HepG2 (cell line): ENCODE data around the gene DGKB. TPM values are rescaled to one million over a fixed set of nuclear protein-coding genes. Genes with fewer than 3 reads are reported as not detected.

Experiments used
- ATAC-seq: fragments of 200-7000 bp; cut with Tn5 transposase; 3 replicates; pipeline ENCODE4 v1.9.1; 2020; ENCODE audit warnings: mild to moderate bottlenecking, moderate library complexity
- BruUV-seq: library from RNA; stranded (reverse); fragments of 400-500 nt; replicated peaks from 2 replicates; lab custom pipeline; 2021; lab: Mats Ljungman, UMichigan
- CTCF ChIA-PET: fragments of 300-600 bp; formaldehyde crosslinking; extraction: SDS; loops from one replicate; lab custom pipeline; 2021; ENCODE audit warnings: low total read pairs, inconsistent platforms, low intra/inter-chr PET ratio; lab: Yijun Ruan, JAX
- POLR2A ChIA-PET: fragments of 350-600 bp; sonication (Branson Sonifier 250); formaldehyde crosslinking; loops from one replicate; lab custom pipeline; 2020; ENCODE audit warnings: antibody characterized with exemption, inconsistent platforms; lab: Yijun Ruan, JAX
- DNase-seq: peaks from one replicate; pipeline ENCODE4 v3.0.0-alpha.2; 2015; ENCODE audit warnings: low spot score
- FAIRE-seq: peaks from 3 replicates; lab custom pipeline; 2011; peaks lifted over from hg19 to GRCh38; lab: Jason Lieb, UNC
- H2AFZ ChIP-seq: one replicate; pipeline ENCODE4 v1.6.1; 2011; ENCODE audit warnings: low read length, inconsistent platforms
- H3K27ac ChIP-seq: fragments of 300-600 bp; 3 replicates; pipeline ENCODE4 v1.8.0; 2011; ENCODE audit warnings: mixed run types, mild to moderate bottlenecking, mixed read lengths, low read length, inconsistent platforms; ENCODE audit not compliant: insufficient read depth; ENCODE audit errors: extremely low read length
- H3K27me3 ChIP-seq, 2 experiments: fragments of 200-600 bp in 1 of 2; 2 replicates in 1 of 2; 3 replicates in 1 of 2; pipeline versions ENCODE4 v1.6.0 to v1.8.0; 2011; ENCODE audit warnings: low read length in 2 of 2, mild to moderate bottlenecking in 2 of 2, moderate library complexity in 2 of 2, inconsistent platforms in 1 of 2; ENCODE audit not compliant: insufficient read depth in 2 of 2, control insufficient read depth in 1 of 2
- H3K36me3 ChIP-seq, 2 experiments: fragments of 200-600 bp in 1 of 2; replicated peaks in 1 of 2; 2 replicates in 1 of 2; 3 replicates in 1 of 2; pipeline versions ENCODE4 v1.5.1 to v1.8.0; 2011; ENCODE audit warnings: low read length in 2 of 2, inconsistent platforms in 1 of 2; ENCODE audit not compliant: insufficient read depth in 2 of 2, control insufficient read depth in 1 of 2
- H3K4me1 ChIP-seq: 2 replicates; pipeline ENCODE4 v1.5.1; 2012; ENCODE audit warnings: low read length, inconsistent platforms; ENCODE audit not compliant: insufficient read depth
- H3K4me2 ChIP-seq: 2 replicates; pipeline ENCODE4 v1.6.0; 2011; ENCODE audit warnings: low read depth, low read length, inconsistent platforms
- H3K4me3 ChIP-seq, 3 experiments: fragments of 200-600 bp in 1 of 3; sonication (generic), shearing (Covaris generic) in 1 of 3; replicated peaks in 1 of 3; 2 replicates each; pipeline ENCODE4 v1.5.1; 2011 to 2016; ENCODE audit warnings: low read length in 3 of 3, inconsistent platforms in 2 of 3, low read depth in 2 of 3, mild to moderate bottlenecking in 2 of 3, control low read depth in 1 of 3, mixed read lengths in 1 of 3; ENCODE audit not compliant: insufficient read depth in 1 of 3
- H3K79me2 ChIP-seq: one replicate; pipeline ENCODE4 v1.6.1; 2011; ENCODE audit warnings: low read length, inconsistent platforms; ENCODE audit not compliant: insufficient read depth
- H3K9ac ChIP-seq: 2 replicates; pipeline ENCODE4 v1.6.0; 2011; ENCODE audit warnings: mild to moderate bottlenecking, low read depth, low read length, inconsistent platforms; ENCODE audit not compliant: insufficient read depth
- H3K9me3 ChIP-seq: 2 replicates; pipeline ENCODE4 v1.5.1; 2012; ENCODE audit warnings: mild to moderate bottlenecking, low read length
- H4K20me1 ChIP-seq: 2 replicates; pipeline ENCODE4 v1.6.0; 2011; ENCODE audit warnings: inconsistent platforms, mild to moderate bottlenecking, low read length, moderate library complexity; ENCODE audit not compliant: insufficient read depth
- ADNP ChIP-seq: sonication (generic); formaldehyde crosslinking; IDR thresholded peaks from 2 replicates; pipeline ENCODE4 v1.4.0; 2020; ENCODE audit warnings: missing genetic modification reagents
- IKZF5 ChIP-seq: IDR thresholded peaks from 2 replicates; pipeline ENCODE4 v1.6.1; 2018; ENCODE audit warnings: missing genetic modification reagents, mild to moderate bottlenecking, missing compliant biosample characterization
- MAFG ChIP-seq: sonication (generic); formaldehyde crosslinking; IDR thresholded peaks from 2 replicates; pipeline ENCODE4 v1.5.1; 2020; ENCODE audit warnings: mild to moderate bottlenecking, missing genetic modification reagents
- MNT ChIP-seq: fragments of 450-650 bp; IDR thresholded peaks from 2 replicates; pipeline ENCODE4 v1.6.1; 2016
- NKX3-1 ChIP-seq: sonication (generic); formaldehyde crosslinking; IDR thresholded peaks from 2 replicates; pipeline ENCODE4 v1.5.0; 2020; ENCODE audit warnings: missing genetic modification reagents
- PAX8 ChIP-seq: sonication (generic); formaldehyde crosslinking; IDR thresholded peaks from 2 replicates; pipeline ENCODE4 v1.8.0; 2022; ENCODE audit warnings: mild to moderate bottlenecking, missing genetic modification reagents, borderline replicate concordance
- RAD51 ChIP-seq: fragments of 450-650 bp; IDR thresholded peaks from 2 replicates; pipeline ENCODE4 v1.6.1; 2016; ENCODE audit warnings: borderline replicate concordance
- RARG ChIP-seq: sonication (generic); formaldehyde crosslinking; IDR thresholded peaks from 2 replicates; pipeline ENCODE4 v1.4.0; 2020; ENCODE audit warnings: low read depth, mild to moderate bottlenecking, missing genetic modification reagents
- ZBTB44 ChIP-seq: sonication (generic); formaldehyde crosslinking; IDR thresholded peaks from 2 replicates; pipeline ENCODE4 v1.4.0; 2020; ENCODE audit warnings: missing genetic modification reagents
- ZNF337 ChIP-seq: sonication (generic); formaldehyde crosslinking; IDR thresholded peaks from 2 replicates; pipeline ENCODE4 v1.5.1; 2020; ENCODE audit warnings: missing genetic modification reagents, low read depth, mild to moderate bottlenecking, borderline replicate concordance
- ZNF354B ChIP-seq: sonication (generic); formaldehyde crosslinking; IDR thresholded peaks from 2 replicates; pipeline ENCODE4 v1.8.0; 2022; ENCODE audit warnings: mild to moderate bottlenecking, missing genetic modification reagents
- ZNF44 ChIP-seq: sonication (generic); formaldehyde crosslinking; IDR thresholded peaks from 2 replicates; pipeline ENCODE4 v1.5.1; 2020; ENCODE audit warnings: mild to moderate bottlenecking, missing genetic modification reagents
- ZNF709 ChIP-seq: sonication (generic); formaldehyde crosslinking; IDR thresholded peaks from 2 replicates; pipeline ENCODE4 v1.5.0; 2020; ENCODE audit warnings: mild to moderate bottlenecking, missing genetic modification reagents
- WGBS: methylation state at CpG from one replicate; pipeline ENCODE4 v1.1.6; 2017; ENCODE audit warnings: low lambda C conversion rate; 5-methylcytosine and 5-hydroxymethylcytosine counted together
- in situ Hi-C: cut with HindIII; loops from 2 replicates; pipeline ENCODE4 v1.10.0; 2017; ENCODE audit warnings: low pct_unique_long_range_greater_than_20kb; ENCODE audit not compliant: extremely low pct_ligation_motif_present
- intact Hi-C: fragments of 100-400 bp; cut with micrococcal nuclease; formaldehyde crosslinking; loops from one replicate; pipeline ENCODE4 v1.10.0; 2022; ENCODE audit not compliant: unreplicated experiment
- polyA plus RNA-seq, 8 experiments: library from polyadenylated mRNA; depleted of rRNA in 3 of 8; stranded (reverse) in 7 of 8; unstranded in 1 of 8; fragments of >200 nt; fragmentation: Illumina TruSeq in 4 of 8; extraction: Trizol in 4 of 8; gene quantifications; 2 replicates each; pipeline versions ENCODE4 v1.2.1 to v1.2.3, GENCODE V29; 2011 to 2016; ENCODE audit warnings: low read depth in 4 of 8, missing spikeins in 1 of 8, mixed read lengths in 1 of 8; ENCODE audit not compliant: insufficient read depth in 1 of 8
- total RNA-seq, 5 experiments: library from RNA; depleted of rRNA; stranded (reverse); fragments of >200 nt; fragmentation: Illumina TruSeq; extraction: Trizol; gene quantifications; 2 replicates each; pipeline ENCODE4 v1.2.3, GENCODE V29; 2016; ENCODE audit warnings: low read depth in 1 of 5
- TF ChIP-seq, protein P1 (sequence below): sonication (generic); formaldehyde crosslinking; IDR thresholded peaks from 2 replicates; pipeline ENCODE4 v1.5.1; 2020; ENCODE audit warnings: mild to moderate bottlenecking, missing genetic modification reagents, borderline replicate concordance

DGKB gene
- total and polyA plus RNA-seq, 2 of the 13 experiments (the other 11 are each of a cell fraction or from before 2014, with no cell fraction given), result not detected

- POLR2A ChIA-PET, result no interaction called here
- CTCF ChIA-PET, result no interaction called here
- DNase-seq (no peak), FAIRE-seq (no peak), ATAC-seq (no peak)
- H3K79me2 ChIP-seq, result no peaks in the 10 kb centered on the region
- H3K4me2 ChIP-seq, result no peak overlapping the region
- no peaks in the 10 kb centered on the region for H3K27me3 ChIP-seq
- H2AFZ ChIP-seq, result no peak overlapping the region
- TF ChIP-seq ZNF44 (CRISPR knock-in tag), result no peak
- no peak for TF ChIP-seq MNT
- TF ChIP-seq, protein P1, sequence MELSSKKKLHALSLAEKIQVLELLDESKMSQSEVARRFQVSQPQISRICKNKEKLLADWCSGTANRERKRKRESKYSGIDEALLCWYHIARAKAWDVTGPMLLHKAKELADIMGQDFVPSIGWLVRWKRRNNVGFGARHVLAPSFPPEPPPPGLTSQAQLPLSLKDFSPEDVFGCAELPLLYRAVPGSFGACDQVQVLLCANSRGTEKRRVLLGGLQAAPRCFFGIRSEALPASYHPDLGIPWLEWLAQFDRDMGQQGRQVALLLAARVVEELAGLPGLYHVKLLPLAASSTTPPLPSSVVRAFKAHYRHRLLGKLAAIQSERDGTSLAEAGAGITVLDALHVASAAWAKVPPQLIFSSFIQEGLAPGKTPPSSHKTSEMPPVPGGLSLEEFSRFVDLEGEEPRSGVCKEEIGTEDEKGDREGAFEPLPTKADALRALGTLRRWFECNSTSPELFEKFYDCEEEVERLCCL (CRISPR knock-in tag), result no peak
- no peaks in the 10 kb centered on the region for H3K36me3 ChIP-seq
- in situ Hi-C loops (no loop called here), intact Hi-C loops (no loop called here)
- H3K9ac ChIP-seq, result no peak overlapping the region
- H4K20me1 ChIP-seq, result no peaks in the 10 kb centered on the region
- 0% methylated on average over 3 of the region's 3 CpGs for WGBS
- no TSS peak for BruUV-seq
- peaks cover under 1% of the 10 kb centered on the region; the same call in 1 of the 2 replicates for H3K9me3 ChIP-seq
- no peak overlapping the region for H3K27ac ChIP-seq
- no peak overlapping the region for H3K4me3 ChIP-seq
- no peaks in the 10 kb centered on the region for H3K4me1 ChIP-seq
Measured at GRCh38 chr7:14688208-14688607, 214.3 kb downstream of the DGKB start.

- BruUV-seq, result no TSS peak
- ATAC-seq (no peak), FAIRE-seq (no peak), DNase-seq (no peak)
- Histone ChIP-seq H3K27ac (no peak overlapping the region), H4K20me1 (no peaks in the 10 kb centered on the region), H3K4me1 (no peaks in the 10 kb centered on the region), H3K4me2 (no peak overlapping the region), H3K36me3 (no peaks in the 10 kb centered on the region), H2AFZ (no peak overlapping the region), H3K79me2 (no peaks in the 10 kb centered on the region), H3K4me3 (no peak overlapping the region), H3K9me3 (peaks cover 5% of the 10 kb centered on the region; the same call in 1 of the 2 replicates), H3K27me3 (no peaks in the 10 kb centered on the region), H3K9ac (no peak overlapping the region)
- WGBS, result 12% methylated on average over 3 of the region's 3 CpGs
- ChIA-PET POLR2A (no interaction called here), CTCF (no interaction called here)
- in situ Hi-C loops (no loop called here), intact Hi-C loops (no loop called here)
- TF ChIP-seq IKZF5 (CRISPR knock-in tag) (no peak), RAD51 (no peak), MAFG (CRISPR knock-in tag) (no peak), ZBTB44 (CRISPR knock-in tag) (no peak), NKX3-1 (CRISPR knock-in tag) (no peak), ZNF354B (CRISPR knock-in tag) (no peak), ZNF337 (CRISPR knock-in tag) (no peak), ZNF709 (CRISPR knock-in tag) (no peak), RARG (no peak), PAX8 (CRISPR knock-in tag) (no peak), ADNP (no peak)
Measured at GRCh38 chr7:14687777-14688176, 214.8 kb downstream of the DGKB start.
